Neural cell (in vitro differentiated cells): ENCODE results near the gene OR13F1. TPM values are rescaled to one million over a fixed set of nuclear protein-coding genes. Genes with fewer than 3 reads are reported as not detected.

Experiments used
- H2AFZ ChIP-seq: fragments of 200-600, 300-800 bp; sonication (generic), shearing (Covaris generic); 2 replicates; pipeline ENCODE4 v1.6.0; 2014; ENCODE audit warnings: low read depth, mild to moderate bottlenecking, antibody characterized with exemption, low read length, moderate library complexity
- H3F3A ChIP-seq: fragments of 200-600 bp; shearing (Covaris generic); 2 replicates; pipeline ENCODE4 v1.6.1; 2016; ENCODE audit warnings: mild to moderate bottlenecking, moderate library complexity, mixed read lengths, antibody characterized with exemption, low read length; ENCODE audit not compliant: insufficient read depth, poor library complexity, severe bottlenecking
- H3K27ac ChIP-seq: fragments of 200-600, 300-800 bp; sonication (generic), shearing (Covaris generic); 2 replicates; pipeline ENCODE4 v1.5.1; 2014; ENCODE audit warnings: mild to moderate bottlenecking, low read length, moderate library complexity
- H3K27me3 ChIP-seq: fragments of 300-800, 200-600 bp; sonication (generic), shearing (Covaris generic); 2 replicates; pipeline ENCODE4 v1.6.0; 2014; ENCODE audit warnings: mild to moderate bottlenecking, low read depth, low read length, moderate library complexity; ENCODE audit not compliant: insufficient read depth
- H3K36me3 ChIP-seq: fragments of 300-800, 200-600 bp; sonication (generic), shearing (Covaris generic); 2 replicates; pipeline ENCODE4 v1.5.1; 2014; ENCODE audit warnings: mild to moderate bottlenecking, antibody characterized with exemption, low read length, moderate library complexity; ENCODE audit not compliant: insufficient read depth
- H3K4me2 ChIP-seq: fragments of 300-800, 200-600 bp; sonication (generic), shearing (Covaris generic); 2 replicates; pipeline ENCODE4 v1.6.0; 2014; ENCODE audit warnings: mild to moderate bottlenecking, low read length
- H3K4me3 ChIP-seq: fragments of 300-800, 200-600 bp; sonication (generic), shearing (Covaris generic); 2 replicates; pipeline ENCODE4 v1.5.1; 2014; ENCODE audit warnings: mild to moderate bottlenecking, low read length, moderate library complexity
- H3K79me2 ChIP-seq: fragments of 200-600 bp; shearing (Covaris generic); replicated peaks from 2 replicates; pipeline ENCODE4 v1.6.0; 2014; ENCODE audit warnings: mild to moderate bottlenecking, low read length, moderate library complexity; ENCODE audit not compliant: insufficient read depth
- H3K9ac ChIP-seq: fragments of 300-800, 200-600 bp; sonication (generic), shearing (Covaris generic); 2 replicates; pipeline ENCODE4 v1.6.1; 2016; ENCODE audit warnings: mild to moderate bottlenecking, low read length, mixed read lengths
- H3K9me2 ChIP-seq: fragments of 200-600 bp; shearing (Covaris generic); 2 replicates; pipeline ENCODE4 v1.6.1; 2016; ENCODE audit warnings: mild to moderate bottlenecking, low read length, mixed read lengths; ENCODE audit not compliant: insufficient read depth
- H3K9me3 ChIP-seq: fragments of 200-600, 300-800 bp; sonication (generic), shearing (Covaris generic); 2 replicates; pipeline ENCODE4 v1.6.1; 2016; ENCODE audit warnings: mild to moderate bottlenecking, mixed run types, low read length, moderate library complexity, mixed read lengths
- H4K20me1 ChIP-seq: fragments of 200-600 bp; shearing (Covaris generic); 2 replicates; pipeline ENCODE4 v1.6.1; 2016; ENCODE audit warnings: mild to moderate bottlenecking, mixed run types; ENCODE audit not compliant: insufficient read depth
- EP300 ChIP-seq: fragments of 450-650 bp; conservative IDR thresholded peaks from 2 replicates; pipeline ENCODE4 v1.6.1; 2014; ENCODE audit warnings: antibody characterized with exemption, mild to moderate bottlenecking, moderate library complexity; ENCODE audit not compliant: poor library complexity, severe bottlenecking
- EZH2 ChIP-seq: fragments of 200-600, 300-800 bp; shearing (Covaris generic), sonication (generic); IDR thresholded peaks from 2 replicates; pipeline ENCODE4 v1.6.1; 2014; ENCODE audit warnings: antibody characterized with exemption, low read length, borderline replicate concordance, mild to moderate bottlenecking; ENCODE audit not compliant: insufficient read depth, poor library complexity, severe bottlenecking
- MXI1 ChIP-seq: fragments of 450-650 bp; conservative IDR thresholded peaks from 2 replicates; pipeline ENCODE4 v1.6.1; 2014; ENCODE audit warnings: antibody characterized with exemption, mild to moderate bottlenecking; ENCODE audit not compliant: poor library complexity, severe bottlenecking
- POLR2AphosphoS5 ChIP-seq: IDR thresholded peaks from 2 replicates; pipeline ENCODE4 v1.6.1; 2012
- RAD21 ChIP-seq: fragments of 450-650 bp; conservative IDR thresholded peaks from 2 replicates; pipeline ENCODE4 v1.6.1; 2014; ENCODE audit warnings: antibody characterized with exemption, mild to moderate bottlenecking, moderate library complexity
- SMC3 ChIP-seq: fragments of 450-650 bp; conservative IDR thresholded peaks from 2 replicates; pipeline ENCODE4 v1.6.1; 2014; ENCODE audit warnings: antibody characterized with exemption, mild to moderate bottlenecking, moderate library complexity; ENCODE audit not compliant: poor library complexity
- TAF1 ChIP-seq: IDR thresholded peaks from 2 replicates; pipeline ENCODE4 v1.6.1; 2012; ENCODE audit warnings: low read depth
- polyA plus RNA-seq: library from polyadenylated mRNA; depleted of rRNA; stranded (reverse); fragments of >200 nt; gene quantifications from 2 replicates; pipeline ENCODE4 v1.2.3, GENCODE V29; 2014
- TF ChIP-seq, protein P1 (sequence below): IDR thresholded peaks from 2 replicates; pipeline ENCODE4 v1.6.1; 2012; ENCODE audit warnings: borderline replicate concordance
- TF ChIP-seq, protein P2 (sequence below): fragments of 450-650 bp; IDR thresholded peaks from 2 replicates; pipeline ENCODE4 v1.5.1; 2014; ENCODE audit warnings: antibody characterized with exemption, mild to moderate bottlenecking, moderate library complexity; ENCODE audit not compliant: poor library complexity, severe bottlenecking

OR13F1 gene
- polyA plus RNA-seq, 1 donor from 2014 or later: not detected

DNA sequence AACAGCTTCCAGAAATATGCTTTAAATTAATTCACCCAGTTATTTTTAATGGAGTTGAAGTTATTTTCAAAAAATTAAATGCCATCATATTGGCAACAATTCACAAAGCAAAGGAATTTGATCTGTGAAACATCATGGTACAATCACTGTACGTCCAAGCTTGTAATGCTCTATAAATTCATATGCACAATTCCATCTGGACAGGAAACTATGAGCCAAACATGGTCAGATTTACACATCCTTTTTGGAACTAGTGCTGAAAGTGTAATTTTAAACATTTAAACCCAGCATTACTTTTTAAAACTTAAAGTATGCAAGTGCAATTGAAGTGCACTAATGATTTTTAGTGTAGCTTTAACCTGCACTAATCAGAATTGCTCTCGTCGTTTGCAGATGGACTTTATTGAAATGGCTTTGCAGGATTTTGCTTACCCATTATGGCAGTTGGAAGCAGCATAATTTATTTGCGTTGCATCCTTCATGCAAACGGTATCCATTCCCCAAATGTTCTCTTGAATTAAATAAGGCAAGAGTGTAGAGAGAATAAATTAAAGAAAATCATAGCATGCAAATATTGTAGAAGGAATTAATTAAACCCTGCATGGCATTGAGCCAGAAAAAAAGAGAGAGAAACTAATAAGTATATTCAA lies 21.0 kb upstream of the OR13F1 start:
- no peaks in the 10 kb centered on the region for H3K79me2 ChIP-seq
- H4K20me1 ChIP-seq: no peaks in the 10 kb centered on the region
- no peaks in the 10 kb centered on the region for H3K36me3 ChIP-seq
- no peaks in the 10 kb centered on the region for H3K9me3 ChIP-seq
- no peak for TF ChIP-seq EZH2
- no peak for TF ChIP-seq MXI1
- TF ChIP-seq RAD21: no peak
- TF ChIP-seq, protein P1, sequence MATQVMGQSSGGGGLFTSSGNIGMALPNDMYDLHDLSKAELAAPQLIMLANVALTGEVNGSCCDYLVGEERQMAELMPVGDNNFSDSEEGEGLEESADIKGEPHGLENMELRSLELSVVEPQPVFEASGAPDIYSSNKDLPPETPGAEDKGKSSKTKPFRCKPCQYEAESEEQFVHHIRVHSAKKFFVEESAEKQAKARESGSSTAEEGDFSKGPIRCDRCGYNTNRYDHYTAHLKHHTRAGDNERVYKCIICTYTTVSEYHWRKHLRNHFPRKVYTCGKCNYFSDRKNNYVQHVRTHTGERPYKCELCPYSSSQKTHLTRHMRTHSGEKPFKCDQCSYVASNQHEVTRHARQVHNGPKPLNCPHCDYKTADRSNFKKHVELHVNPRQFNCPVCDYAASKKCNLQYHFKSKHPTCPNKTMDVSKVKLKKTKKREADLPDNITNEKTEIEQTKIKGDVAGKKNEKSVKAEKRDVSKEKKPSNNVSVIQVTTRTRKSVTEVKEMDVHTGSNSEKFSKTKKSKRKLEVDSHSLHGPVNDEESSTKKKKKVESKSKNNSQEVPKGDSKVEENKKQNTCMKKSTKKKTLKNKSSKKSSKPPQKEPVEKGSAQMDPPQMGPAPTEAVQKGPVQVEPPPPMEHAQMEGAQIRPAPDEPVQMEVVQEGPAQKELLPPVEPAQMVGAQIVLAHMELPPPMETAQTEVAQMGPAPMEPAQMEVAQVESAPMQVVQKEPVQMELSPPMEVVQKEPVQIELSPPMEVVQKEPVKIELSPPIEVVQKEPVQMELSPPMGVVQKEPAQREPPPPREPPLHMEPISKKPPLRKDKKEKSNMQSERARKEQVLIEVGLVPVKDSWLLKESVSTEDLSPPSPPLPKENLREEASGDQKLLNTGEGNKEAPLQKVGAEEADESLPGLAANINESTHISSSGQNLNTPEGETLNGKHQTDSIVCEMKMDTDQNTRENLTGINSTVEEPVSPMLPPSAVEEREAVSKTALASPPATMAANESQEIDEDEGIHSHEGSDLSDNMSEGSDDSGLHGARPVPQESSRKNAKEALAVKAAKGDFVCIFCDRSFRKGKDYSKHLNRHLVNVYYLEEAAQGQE: no peak
- TF ChIP-seq POLR2AphosphoS5: no peak
- no peak for TF ChIP-seq SMC3
- no peak for TF ChIP-seq TAF1
- no peak for TF ChIP-seq EP300
- TF ChIP-seq, protein P2, sequence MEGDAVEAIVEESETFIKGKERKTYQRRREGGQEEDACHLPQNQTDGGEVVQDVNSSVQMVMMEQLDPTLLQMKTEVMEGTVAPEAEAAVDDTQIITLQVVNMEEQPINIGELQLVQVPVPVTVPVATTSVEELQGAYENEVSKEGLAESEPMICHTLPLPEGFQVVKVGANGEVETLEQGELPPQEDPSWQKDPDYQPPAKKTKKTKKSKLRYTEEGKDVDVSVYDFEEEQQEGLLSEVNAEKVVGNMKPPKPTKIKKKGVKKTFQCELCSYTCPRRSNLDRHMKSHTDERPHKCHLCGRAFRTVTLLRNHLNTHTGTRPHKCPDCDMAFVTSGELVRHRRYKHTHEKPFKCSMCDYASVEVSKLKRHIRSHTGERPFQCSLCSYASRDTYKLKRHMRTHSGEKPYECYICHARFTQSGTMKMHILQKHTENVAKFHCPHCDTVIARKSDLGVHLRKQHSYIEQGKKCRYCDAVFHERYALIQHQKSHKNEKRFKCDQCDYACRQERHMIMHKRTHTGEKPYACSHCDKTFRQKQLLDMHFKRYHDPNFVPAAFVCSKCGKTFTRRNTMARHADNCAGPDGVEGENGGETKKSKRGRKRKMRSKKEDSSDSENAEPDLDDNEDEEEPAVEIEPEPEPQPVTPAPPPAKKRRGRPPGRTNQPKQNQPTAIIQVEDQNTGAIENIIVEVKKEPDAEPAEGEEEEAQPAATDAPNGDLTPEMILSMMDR: no peak
- H3K9me2 ChIP-seq: no peaks in the 10 kb centered on the region
- no peaks in the 10 kb centered on the region for H3K27me3 ChIP-seq
- H3K4me2 ChIP-seq: no peak overlapping the region
- no peak overlapping the region for H3K27ac ChIP-seq
- no peak overlapping the region for H3K9ac ChIP-seq
- no peak overlapping the region for H2AFZ ChIP-seq
- H3K4me3 ChIP-seq: no peak overlapping the region
- no peaks in the 10 kb centered on the region for H3F3A ChIP-seq

DNA sequence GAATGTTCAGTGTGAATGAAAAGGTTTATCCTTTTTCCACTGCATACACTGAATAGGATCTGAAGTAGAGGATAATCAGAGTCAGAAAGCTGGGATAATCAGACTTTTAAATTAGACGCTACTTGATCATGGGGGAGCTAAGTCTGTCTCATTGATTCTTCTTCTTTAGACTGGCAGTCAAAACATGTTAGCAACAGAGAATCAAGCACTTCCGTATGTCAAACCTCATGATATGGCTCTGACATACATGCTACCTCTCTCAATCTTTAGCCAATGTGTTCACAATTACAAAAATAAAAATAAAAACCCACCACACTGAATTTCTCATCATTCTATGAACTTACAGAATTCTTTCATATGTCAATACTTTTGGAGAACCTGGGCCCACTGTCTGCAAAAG lies 19.0 kb upstream of the OR13F1 start:
- no peaks in the 10 kb centered on the region for H3K27me3 ChIP-seq

More for the DNA sequence above, 19.0 kb upstream of the OR13F1 start:
- H2AFZ ChIP-seq: no peak overlapping the region
- TF ChIP-seq EP300 (peak; percentile 73), EZH2 (no peak), SMC3 (no peak), POLR2AphosphoS5 (peak; percentile 61), TAF1 (no peak)
- TF ChIP-seq, protein P2: no peak
- H3K36me3 ChIP-seq: no peaks in the 10 kb centered on the region
- no peaks in the 10 kb centered on the region for H3K9me2 ChIP-seq
- no peak overlapping the region for H3K27ac ChIP-seq
- H3F3A ChIP-seq: no peaks in the 10 kb centered on the region
- no peaks in the 10 kb centered on the region for H3K79me2 ChIP-seq
- H3K4me3 ChIP-seq: no peak overlapping the region
- H3K9ac ChIP-seq: no peak overlapping the region
- no peaks in the 10 kb centered on the region for H3K9me3 ChIP-seq
- no peaks in the 10 kb centered on the region for H4K20me1 ChIP-seq
- H3K4me2 ChIP-seq: no peak overlapping the region
